Inferior parietal cortex (tissue), 1 donor: ENCODE measurements around the gene ROPN1B.
"Not testable (repeated sequence)": the region's sequence is repeated elsewhere in the genome, so short reads cannot be mapped to it uniquely, and the experiment has no call there.

Experiments used
- DNase-seq: peaks from one replicate; pipeline ENCODE4 v3.0.0-alpha.2; 2016; ENCODE audit errors: extremely low spot score

Gene ROPN1B

GRCh38 chr3:125968701-125969592, at the start of gene ROPN1B:
Gene ROPN1B, plus strand, starts transcription at chr3:125969178. Its CDS starts 2,877 bp downstream, at chr3:125972055.
- not testable (repeated sequence) for DNase-seq

DNA sequence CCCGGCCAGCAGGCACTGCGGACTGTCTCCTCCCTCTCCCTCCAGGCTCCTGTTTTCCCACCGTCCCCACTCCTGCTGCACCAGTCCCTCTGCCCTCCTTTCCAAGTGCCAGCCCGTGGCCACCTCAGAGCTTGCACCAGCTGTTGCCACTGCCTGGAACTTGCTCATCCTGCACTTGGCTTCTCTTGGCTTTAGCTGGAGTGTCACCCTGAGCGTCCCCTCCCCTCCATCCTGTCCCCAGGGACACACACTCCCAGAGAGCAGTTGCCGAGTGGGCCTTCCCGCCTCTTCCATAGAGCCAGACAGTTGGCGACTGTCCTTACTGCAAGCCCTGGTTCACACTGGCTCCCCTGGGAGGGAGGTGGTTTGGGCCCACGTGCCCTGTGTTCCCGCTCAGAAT, 48.8 kb upstream of the ROPN1B start:
- not testable (repeated sequence) for DNase-seq

GRCh38 chr3:125920751-125921279, 48.2 kb upstream of the ROPN1B start:
- not testable (repeated sequence) for DNase-seq

- not testable (repeated sequence) for DNase-seq
These were observed 47.3 kb upstream of the ROPN1B start for GRCh38 chr3:125921712-125922111.

- DNase-seq, result not testable (repeated sequence)
These were observed 45.5 kb upstream of the ROPN1B start for GRCh38 chr3:125923324-125924115.

DNA sequence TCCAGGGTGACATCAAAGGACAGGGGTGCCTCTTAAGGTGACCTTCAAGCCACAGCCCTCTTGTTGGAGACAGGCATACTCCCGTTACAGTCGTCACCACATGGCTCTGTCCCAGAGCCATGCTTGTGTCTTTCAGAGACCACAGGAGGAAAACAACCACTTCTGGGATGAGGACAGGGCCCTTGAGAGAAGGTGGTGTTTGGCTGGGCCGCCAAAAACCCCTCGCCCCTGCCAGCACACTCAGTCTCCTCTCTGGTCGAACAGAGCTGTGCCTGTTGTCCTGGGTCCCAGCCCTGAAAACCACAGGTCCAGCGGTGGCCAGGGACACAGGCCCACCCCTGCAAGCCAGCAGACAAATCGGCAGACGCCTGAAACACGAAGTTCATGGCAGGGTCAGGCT, 44.7 kb upstream of the ROPN1B start:
- DNase-seq, result not testable (repeated sequence)

- not testable (repeated sequence) for DNase-seq
These were observed 43.3 kb upstream of the ROPN1B start for GRCh38 chr3:125925727-125926126.

GRCh38 chr3:125928771-125929545, 40.0 kb upstream of the ROPN1B start:
- DNase-seq, result peak; percentile 60

DNA sequence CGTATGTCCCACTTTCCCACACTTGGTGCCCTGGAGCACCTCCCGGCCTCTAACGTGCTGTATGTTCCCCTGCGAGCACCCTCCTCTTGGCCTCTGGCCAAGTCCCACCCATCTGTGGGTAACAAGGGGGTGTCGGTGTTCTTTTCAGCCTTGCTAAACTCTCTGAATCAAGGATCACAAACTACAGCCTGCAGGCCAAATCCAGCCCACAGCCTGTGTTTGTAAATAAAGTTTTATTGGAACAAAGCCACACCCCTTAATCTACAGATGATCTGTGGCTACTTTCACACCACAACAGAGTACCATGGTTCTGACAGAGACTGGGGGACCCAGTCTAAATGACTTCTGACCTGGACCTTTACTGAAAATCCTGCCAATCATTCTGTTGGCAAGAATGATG, 39.2 kb upstream of the ROPN1B start:
- DNase-seq, result not testable (repeated sequence)

GRCh38 chr3:125931355-125931880, 37.6 kb upstream of the ROPN1B start:
- not testable (repeated sequence) for DNase-seq

DNA sequence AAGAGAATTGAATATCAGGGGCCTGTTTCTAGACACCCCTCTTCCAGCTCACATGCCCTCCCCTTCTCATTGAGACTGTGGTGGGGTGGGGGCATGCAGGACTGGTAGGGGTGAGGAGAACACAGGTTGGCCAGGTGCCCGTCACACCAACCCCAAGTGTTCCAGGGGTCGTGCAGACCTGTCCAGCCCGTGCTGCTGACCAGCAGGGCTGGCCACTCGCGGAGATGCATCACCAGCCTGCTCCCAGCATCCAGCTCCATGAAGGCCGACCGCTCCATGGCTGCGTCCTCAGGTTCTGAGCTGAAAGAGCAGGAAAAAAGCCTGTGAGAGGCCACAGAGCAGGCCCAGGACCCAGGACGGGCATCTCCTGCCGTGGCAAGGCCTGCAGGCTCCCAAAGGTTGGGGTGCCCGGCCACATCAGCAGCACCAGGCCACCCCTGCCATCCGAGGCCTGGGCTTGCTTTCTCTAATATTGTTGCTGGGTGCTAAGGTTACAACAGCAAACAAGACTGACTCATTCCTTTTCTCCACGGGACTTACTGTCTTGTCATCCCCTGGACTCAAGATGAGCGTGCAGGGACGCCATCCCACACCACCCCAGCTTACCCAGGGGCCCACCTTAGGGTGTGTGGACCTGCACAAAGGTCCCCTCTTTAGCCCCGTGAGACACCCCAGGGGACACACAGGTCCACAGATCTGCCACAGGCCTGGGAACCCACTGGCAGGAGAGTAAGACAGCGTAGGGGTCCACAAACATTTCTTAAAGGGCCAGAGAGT, 35.4 kb upstream of the ROPN1B start:
- DNase-seq, result not testable (repeated sequence)

DNA sequence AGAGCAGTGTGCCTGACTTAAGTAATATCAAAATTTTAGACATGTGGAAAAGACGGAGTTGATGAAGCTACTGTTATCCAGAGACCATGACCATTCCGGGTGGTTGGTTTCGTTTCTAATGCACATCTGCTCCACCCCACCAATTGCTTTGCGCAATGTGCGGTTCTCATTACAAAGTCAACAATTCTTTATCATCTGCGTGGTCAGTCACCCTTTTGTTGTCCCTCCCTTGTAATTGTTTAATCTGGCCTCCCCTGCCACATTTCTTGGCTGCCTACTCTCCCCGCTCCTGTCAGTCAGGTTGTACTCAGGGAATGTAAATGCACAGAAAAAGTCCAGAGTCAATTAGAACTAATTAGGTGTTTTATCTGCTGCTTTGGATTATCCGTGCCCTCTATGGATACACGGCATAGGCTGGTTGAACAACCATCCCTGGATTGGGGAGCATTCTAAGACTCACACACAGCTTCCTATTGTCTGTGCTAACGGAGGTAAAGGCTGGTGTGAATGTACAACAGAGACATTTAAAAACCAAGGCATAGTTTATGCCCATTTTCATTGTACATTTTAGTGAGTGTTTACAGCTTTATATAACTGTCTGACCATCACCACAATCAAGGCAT, 33.6 kb upstream of the ROPN1B start:
- DNase-seq, result not testable (repeated sequence)

GRCh38 chr3:125936210-125936815, 32.7 kb upstream of the ROPN1B start:
- not testable (repeated sequence) for DNase-seq

- not testable (repeated sequence) for DNase-seq
These were observed 32.1 kb upstream of the ROPN1B start for GRCh38 chr3:125936891-125937290.

- not testable (repeated sequence) for DNase-seq
These were observed 21.2 kb upstream of the ROPN1B start for GRCh38 chr3:125947806-125948205.

DNA sequence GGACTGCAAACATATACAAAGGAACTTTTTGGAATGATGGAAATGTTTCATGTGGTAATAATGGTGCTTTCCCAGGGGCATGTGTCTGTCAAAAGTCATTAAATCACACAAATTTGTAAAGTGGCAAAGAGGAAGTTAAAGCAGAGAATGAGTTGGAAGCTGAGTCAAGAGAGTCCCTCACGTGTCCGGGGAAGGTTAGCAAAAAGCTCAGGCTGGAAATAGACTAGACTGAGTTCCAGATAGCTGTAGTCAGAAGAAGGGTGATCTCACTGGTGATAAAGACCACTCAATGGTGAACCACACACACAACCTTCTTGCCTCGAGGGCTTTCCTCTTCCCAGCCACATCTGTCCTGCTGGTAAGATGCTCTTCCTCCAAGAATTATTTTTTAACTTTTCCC, 20.1 kb upstream of the ROPN1B start:
- DNase-seq, result not testable (repeated sequence)

DNA sequence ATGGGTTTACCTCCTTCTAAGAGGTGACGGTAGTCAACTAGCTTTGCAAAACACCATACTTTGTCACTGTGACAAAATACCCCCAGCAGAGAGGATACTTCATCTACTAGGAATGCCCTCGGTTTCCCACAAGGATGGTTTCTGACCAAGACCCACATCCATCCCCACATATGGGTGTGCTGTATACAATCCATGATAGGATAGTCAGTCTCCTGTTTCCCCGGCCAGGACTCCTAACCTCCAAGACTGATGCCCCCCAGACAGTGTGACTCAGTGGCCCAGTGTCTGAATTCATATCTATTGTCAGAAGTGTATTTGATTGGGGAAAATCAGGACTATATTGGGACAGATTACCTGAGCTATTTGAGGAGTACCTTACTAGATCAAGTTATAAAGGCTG, 17.8 kb upstream of the ROPN1B start:
- not testable (repeated sequence) for DNase-seq

- DNase-seq, result not testable (repeated sequence)
These were observed 12.0 kb upstream of the ROPN1B start for GRCh38 chr3:125957020-125957419.
